Mesothelial cell of epicardium (in vitro differentiated cells): Measurements from ENCODE around the gene B3GALT5. TPM values are rescaled to one million over a fixed set of nuclear protein-coding genes. Genes with fewer than 3 reads are reported as not detected.

Source experiments
- DNase-seq, 2 experiments: peaks; one replicate each; pipeline ENCODE4 v3.0.0; 2021; ENCODE audit warnings: low spot score in 2 of 2; ENCODE audit not compliant: unreplicated experiment in 2 of 2
- H3K27ac Mint-ChIP-seq: 2 replicates; pipeline ENCODE4 v1.8.0; 2021; ENCODE audit warnings: mixed read lengths
- H3K27me3 Mint-ChIP-seq: 2 replicates; pipeline ENCODE4 v1.8.0; 2021; ENCODE audit warnings: low read depth, mixed read lengths
- H3K36me3 Mint-ChIP-seq: 2 replicates; pipeline ENCODE4 v1.8.0; 2021; ENCODE audit warnings: mixed read lengths
- H3K4me1 Mint-ChIP-seq: 2 replicates; pipeline ENCODE4 v1.8.0; 2021; ENCODE audit warnings: mixed read lengths
- H3K4me3 Mint-ChIP-seq: 2 replicates; pipeline ENCODE4 v1.8.0; 2021; ENCODE audit warnings: mild to moderate bottlenecking, moderate library complexity, mixed read lengths
- H3K9me3 Mint-ChIP-seq: 2 replicates; pipeline ENCODE4 v1.8.0; 2021; ENCODE audit warnings: mixed read lengths
- total RNA-seq: library from RNA; stranded (reverse); gene quantifications from 3 replicates; pipeline ENCODE4 v1.2.1, GENCODE V29; 2021
- TF ChIP-seq, protein P1 (sequence below): fragments of 200-600 bp; sonication (generic); IDR thresholded peaks from one replicate; pipeline ENCODE4 v1.5.0; 2021; ENCODE audit warnings: antibody characterized with exemption; ENCODE audit not compliant: unreplicated experiment

Gene B3GALT5
- total RNA-seq, 1 donor from 2014 or later = 6.8 TPM

DNA sequence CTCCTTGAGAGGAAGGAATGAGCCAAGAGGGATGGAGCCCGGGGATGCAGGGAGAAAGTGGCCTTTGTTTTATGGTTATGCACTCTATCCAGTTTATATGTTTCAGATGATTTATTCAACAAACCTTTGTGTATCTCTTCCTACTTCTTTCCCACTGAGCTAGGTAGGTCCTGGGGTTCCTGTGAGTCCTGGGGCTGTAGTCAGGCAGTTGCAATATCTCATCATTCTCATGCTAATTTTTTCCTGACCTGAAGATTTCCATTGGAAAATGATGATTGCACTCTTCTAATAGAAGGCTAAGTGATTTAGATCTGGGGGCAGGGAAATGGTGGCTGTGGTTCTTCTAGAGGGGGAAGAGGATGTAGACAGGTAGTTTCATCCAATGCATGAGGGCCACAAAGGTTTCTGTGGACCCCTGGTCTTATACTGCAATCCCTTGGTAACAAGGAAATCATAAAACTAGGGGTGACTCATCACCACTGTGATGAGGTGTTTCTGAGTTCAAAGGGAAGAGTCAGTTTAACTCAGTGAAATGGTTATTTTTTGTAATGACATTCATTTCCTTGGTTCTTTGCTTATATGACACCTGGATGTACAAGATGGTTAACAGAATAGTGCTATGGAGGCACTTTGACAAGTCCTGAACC, 20.2 kb downstream of the B3GALT5 start:
- no peak for DNase-seq
- peaks cover 1% of the 10 kb centered on the region for H3K36me3 Mint-ChIP-seq
- H3K27me3 Mint-ChIP-seq = no peaks in the 10 kb centered on the region
- no peak overlapping the region for H3K27ac Mint-ChIP-seq
- H3K4me3 Mint-ChIP-seq = no peak overlapping the region
- no peaks in the 10 kb centered on the region for H3K9me3 Mint-ChIP-seq
- peaks cover 8% of the 10 kb centered on the region for H3K4me1 Mint-ChIP-seq
- TF ChIP-seq, protein P1, sequence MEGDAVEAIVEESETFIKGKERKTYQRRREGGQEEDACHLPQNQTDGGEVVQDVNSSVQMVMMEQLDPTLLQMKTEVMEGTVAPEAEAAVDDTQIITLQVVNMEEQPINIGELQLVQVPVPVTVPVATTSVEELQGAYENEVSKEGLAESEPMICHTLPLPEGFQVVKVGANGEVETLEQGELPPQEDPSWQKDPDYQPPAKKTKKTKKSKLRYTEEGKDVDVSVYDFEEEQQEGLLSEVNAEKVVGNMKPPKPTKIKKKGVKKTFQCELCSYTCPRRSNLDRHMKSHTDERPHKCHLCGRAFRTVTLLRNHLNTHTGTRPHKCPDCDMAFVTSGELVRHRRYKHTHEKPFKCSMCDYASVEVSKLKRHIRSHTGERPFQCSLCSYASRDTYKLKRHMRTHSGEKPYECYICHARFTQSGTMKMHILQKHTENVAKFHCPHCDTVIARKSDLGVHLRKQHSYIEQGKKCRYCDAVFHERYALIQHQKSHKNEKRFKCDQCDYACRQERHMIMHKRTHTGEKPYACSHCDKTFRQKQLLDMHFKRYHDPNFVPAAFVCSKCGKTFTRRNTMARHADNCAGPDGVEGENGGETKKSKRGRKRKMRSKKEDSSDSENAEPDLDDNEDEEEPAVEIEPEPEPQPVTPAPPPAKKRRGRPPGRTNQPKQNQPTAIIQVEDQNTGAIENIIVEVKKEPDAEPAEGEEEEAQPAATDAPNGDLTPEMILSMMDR = no peak

DNA sequence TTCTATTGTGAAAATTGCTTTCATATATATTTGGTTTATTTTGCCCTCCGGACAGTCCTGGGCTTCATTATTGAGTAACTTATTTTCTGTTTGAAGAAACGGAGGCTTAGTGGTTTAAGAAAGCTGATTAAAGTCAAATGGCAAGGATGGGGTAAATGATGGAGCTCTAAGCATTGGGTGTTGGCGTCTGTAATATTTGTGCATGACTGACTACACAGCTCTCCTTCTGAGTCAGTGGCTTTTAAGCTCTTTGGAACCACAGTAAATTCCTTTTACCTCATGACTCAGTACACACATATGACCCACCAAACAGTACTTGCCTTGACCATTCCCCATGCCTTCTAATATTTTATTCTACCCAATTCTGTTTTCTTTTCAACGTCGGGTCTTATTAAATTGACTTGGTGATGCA, 21.0 kb downstream of the B3GALT5 start:
- Mint-ChIP-seq H3K27ac (no peak overlapping the region), H3K9me3 (no peaks in the 10 kb centered on the region), H3K27me3 (no peaks in the 10 kb centered on the region), H3K4me3 (no peak overlapping the region), H3K36me3 (no peaks in the 10 kb centered on the region), H3K4me1 (peaks cover 16% of the 10 kb centered on the region)
- DNase-seq = no peak
- TF ChIP-seq, protein P1 = no peak

- Mint-ChIP-seq H3K36me3 (no peaks in the 10 kb centered on the region), H3K4me3 (no peak overlapping the region), H3K27me3 (no peaks in the 10 kb centered on the region), H3K27ac (no peak overlapping the region), H3K9me3 (no peaks in the 10 kb centered on the region), H3K4me1 (peaks cover 17% of the 10 kb centered on the region)
- TF ChIP-seq, protein P1 = no peak
- no peak for DNase-seq
Observed at GRCh38 chr21:39634507-39634906, 21.8 kb downstream of the B3GALT5 start.

DNA sequence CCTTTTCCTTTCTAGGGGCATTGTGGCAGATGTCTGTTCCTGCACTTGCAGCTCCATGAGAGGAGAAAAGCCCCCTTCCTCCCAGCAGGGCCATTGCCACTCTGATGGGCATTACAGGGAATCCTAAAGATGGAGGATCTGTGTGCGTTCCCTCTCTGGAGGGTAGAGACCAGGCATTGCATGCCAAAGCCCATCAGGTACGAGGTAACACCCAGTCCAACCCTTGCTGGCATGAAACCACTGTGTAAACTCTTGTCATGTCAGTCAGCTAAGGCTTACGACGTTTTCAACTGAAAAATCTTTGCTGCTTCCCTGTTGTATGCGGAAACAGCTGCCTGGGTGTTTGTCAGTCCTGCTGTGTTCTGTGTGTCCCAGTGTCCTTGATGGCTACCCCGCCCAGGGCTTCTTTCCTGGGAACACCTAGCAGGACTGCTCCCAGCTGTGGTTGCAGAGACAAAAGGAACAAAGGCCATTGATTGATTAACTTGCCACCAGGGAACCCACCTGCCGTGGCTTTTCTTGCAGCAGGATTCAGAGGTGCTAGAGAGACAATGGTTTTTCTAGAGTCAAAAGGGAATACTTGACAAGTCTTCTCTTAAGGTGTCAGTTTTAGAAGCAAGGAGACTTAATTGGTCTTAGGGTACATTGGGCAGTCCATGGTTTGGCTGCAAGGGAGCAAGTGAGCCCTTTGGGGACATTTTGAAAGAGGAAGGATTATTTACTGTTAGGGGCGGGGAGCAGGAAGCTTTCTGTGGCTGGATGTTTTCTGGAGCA, 24.6 kb downstream of the B3GALT5 start:
- peaks cover 25% of the 10 kb centered on the region for H3K4me1 Mint-ChIP-seq
- no peak overlapping the region for H3K4me3 Mint-ChIP-seq
- no peaks in the 10 kb centered on the region for H3K36me3 Mint-ChIP-seq
- H3K9me3 Mint-ChIP-seq = no peaks in the 10 kb centered on the region
- TF ChIP-seq, protein P1 = no peak
- no peak overlapping the region for H3K27ac Mint-ChIP-seq
- no peak for DNase-seq
- H3K27me3 Mint-ChIP-seq = no peaks in the 10 kb centered on the region

DNA sequence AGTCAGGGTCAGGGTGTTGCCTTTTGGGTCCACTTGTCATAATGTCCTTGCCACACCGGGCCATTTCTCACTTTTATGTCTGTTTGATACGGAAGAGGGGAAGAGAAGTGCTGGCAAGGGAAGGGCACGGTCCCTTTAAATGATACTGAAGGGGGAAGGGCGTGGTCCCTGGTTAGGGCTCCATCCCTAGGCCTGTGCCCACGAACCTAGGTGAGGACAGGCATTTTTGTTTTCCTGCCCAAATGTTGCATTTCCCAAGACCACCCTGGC, 25.2 kb downstream of the B3GALT5 start:
- TF ChIP-seq, protein P1 = no peak
- Mint-ChIP-seq H3K36me3 (no peaks in the 10 kb centered on the region), H3K4me1 (peaks cover 25% of the 10 kb centered on the region), H3K4me3 (no peak overlapping the region), H3K9me3 (no peaks in the 10 kb centered on the region), H3K27me3 (no peaks in the 10 kb centered on the region), H3K27ac (no peak overlapping the region)
- DNase-seq = no peak
